Mammary epithelial cell (primary cell): ENCODE results near the gene KCNT1.

Experiments used
- EZH2 ChIP-seq: IDR thresholded peaks from 2 replicates; pipeline ENCODE4 v1.6.1; 2012; ENCODE audit warnings: low read length, inconsistent platforms, borderline replicate concordance
- TF ChIP-seq, protein P1 (sequence below), 2 donors: IDR thresholded peaks in 1 of 2; conservative IDR thresholded peaks in 1 of 2; 2 replicates each; pipeline ENCODE4 v1.5.1; 2011 to 2012; ENCODE audit warnings: inconsistent platforms in 2 of 2, low read length in 2 of 2, mild to moderate bottlenecking in 2 of 2, control low read depth in 1 of 2, low read depth in 1 of 2; ENCODE audit not compliant: insufficient read depth in 1 of 2; ENCODE audit errors: extremely low read depth in 1 of 2

DNA sequence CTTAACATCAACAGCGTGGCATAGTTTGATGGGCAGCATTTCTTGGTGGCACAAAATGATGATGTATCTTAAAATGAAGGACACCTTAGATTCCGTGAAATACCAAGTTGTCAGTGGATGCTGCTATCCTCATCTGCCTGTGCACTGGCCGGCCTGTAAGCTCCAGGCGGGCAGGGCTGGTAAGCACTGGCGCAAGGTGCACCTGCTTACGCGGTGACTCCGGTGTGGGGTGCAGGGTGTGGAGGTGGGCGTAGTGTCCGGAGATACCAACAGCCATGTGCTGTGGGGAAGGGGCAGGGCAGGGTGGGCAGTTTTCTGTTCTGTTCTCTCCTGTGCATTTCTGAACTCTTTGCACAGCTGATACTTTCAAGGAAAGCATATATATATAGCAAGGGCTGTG, 101.5 kb downstream of the KCNT1 start:
- TF ChIP-seq, protein P1, sequence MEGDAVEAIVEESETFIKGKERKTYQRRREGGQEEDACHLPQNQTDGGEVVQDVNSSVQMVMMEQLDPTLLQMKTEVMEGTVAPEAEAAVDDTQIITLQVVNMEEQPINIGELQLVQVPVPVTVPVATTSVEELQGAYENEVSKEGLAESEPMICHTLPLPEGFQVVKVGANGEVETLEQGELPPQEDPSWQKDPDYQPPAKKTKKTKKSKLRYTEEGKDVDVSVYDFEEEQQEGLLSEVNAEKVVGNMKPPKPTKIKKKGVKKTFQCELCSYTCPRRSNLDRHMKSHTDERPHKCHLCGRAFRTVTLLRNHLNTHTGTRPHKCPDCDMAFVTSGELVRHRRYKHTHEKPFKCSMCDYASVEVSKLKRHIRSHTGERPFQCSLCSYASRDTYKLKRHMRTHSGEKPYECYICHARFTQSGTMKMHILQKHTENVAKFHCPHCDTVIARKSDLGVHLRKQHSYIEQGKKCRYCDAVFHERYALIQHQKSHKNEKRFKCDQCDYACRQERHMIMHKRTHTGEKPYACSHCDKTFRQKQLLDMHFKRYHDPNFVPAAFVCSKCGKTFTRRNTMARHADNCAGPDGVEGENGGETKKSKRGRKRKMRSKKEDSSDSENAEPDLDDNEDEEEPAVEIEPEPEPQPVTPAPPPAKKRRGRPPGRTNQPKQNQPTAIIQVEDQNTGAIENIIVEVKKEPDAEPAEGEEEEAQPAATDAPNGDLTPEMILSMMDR (conservative IDR thresholded peaks at IDR 0.05 in 1 of 2, IDR thresholded peaks at IDR 0.05 in 1 of 2; ENCODE audit: extremely low read depth in 1 of 2, insufficient read depth in 1 of 2, low read depth in 1 of 2, low read length in 2 of 2) = no peak
- TF ChIP-seq EZH2 = no peak
